HEK293 (cell line): Measurements from ENCODE around the gene EPHA2.

Experiments
- CTCF ChIP-seq: fragments of 450-650 bp; formaldehyde crosslinking; IDR thresholded peaks from 2 replicates; pipeline ENCODE4 v1.5.1; 2016; ENCODE audit warnings: missing biosample characterization, missing genetic modification characterization
- SCRT1 ChIP-seq: fragments of 450-650 bp; formaldehyde crosslinking; IDR thresholded peaks from 2 replicates; pipeline ENCODE4 v1.5.1; 2016; ENCODE audit warnings: missing biosample characterization, missing genetic modification characterization, borderline replicate concordance
- SETDB1 ChIP-seq: IDR thresholded peaks from one replicate; pipeline ENCODE4 v1.6.1; 2017; ENCODE audit warnings: mild to moderate bottlenecking, low read length, moderate library complexity, mixed read lengths; ENCODE audit not compliant: insufficient read length
- ZNF394 ChIP-seq: fragments of 450-650 bp; formaldehyde crosslinking; IDR thresholded peaks from 2 replicates; pipeline ENCODE4 v1.5.1; 2016; ENCODE audit warnings: missing biosample characterization, missing genetic modification characterization, mild to moderate bottlenecking, moderate library complexity, borderline replicate concordance
- ZSCAN18 ChIP-seq: fragments of 450-650 bp; formaldehyde crosslinking; IDR thresholded peaks from 2 replicates; pipeline ENCODE4 v1.5.1; 2016; ENCODE audit warnings: missing biosample characterization, missing genetic modification characterization

- no peak for TF ChIP-seq ZSCAN18 (tag by site-specific recombination)
- TF ChIP-seq ZNF394 = peak; percentile 84; the same call in 1 of the 2 replicates
- TF ChIP-seq SCRT1 = peak; percentile 35; the same call in 1 of the 2 replicates
- no peak for TF ChIP-seq SETDB1
- TF ChIP-seq CTCF (tag by site-specific recombination) = no peak
These were observed 33.0 kb downstream of the EPHA2 start for GRCh38 chr1:16122916-16123315.
